ENCODE measurements around the gene ACSS3.

ACSS3 gene

GRCh38 chr12:81083018-81083417, 5.1 kb downstream of the ACSS3 start:
- no peak for DNase-seq (ENCODE audit: low read depth)
- no peak for TF ChIP-seq CTCF (IDR thresholded peaks at IDR 0.05; ENCODE audit: insufficient read depth, low read depth, low read length, missing control alignments)
- H3K4me3 ChIP-seq (ENCODE audit: low read length) = no peak overlapping the region

GRCh38 chr12:81083906-81084513, 6.1 kb downstream of the ACSS3 start:
- H3K4me3 ChIP-seq (ENCODE audit: low read length) = no peak overlapping the region
- DNase-seq (ENCODE audit: low read depth) = no peak
- TF ChIP-seq CTCF (IDR thresholded peaks at IDR 0.05; ENCODE audit: insufficient read depth, low read depth, low read length, missing control alignments) = no peak

- DNase-seq (ENCODE audit: low read depth) = no peak
- no peak overlapping the region for H3K4me3 ChIP-seq (ENCODE audit: low read length)
- no peak for TF ChIP-seq CTCF (IDR thresholded peaks at IDR 0.05; ENCODE audit: insufficient read depth, low read depth, low read length, missing control alignments)
These were observed 7.0 kb downstream of the ACSS3 start for GRCh38 chr12:81084811-81085350.

- no peak overlapping the region for H3K4me3 ChIP-seq (ENCODE audit: low read length)
- DNase-seq (ENCODE audit: low read depth) = no peak
- no peak for TF ChIP-seq CTCF (IDR thresholded peaks at IDR 0.05; ENCODE audit: insufficient read depth, low read depth, low read length, missing control alignments)
These were observed 8.0 kb downstream of the ACSS3 start for GRCh38 chr12:81085832-81086231.

- no peak for TF ChIP-seq CTCF (IDR thresholded peaks at IDR 0.05; ENCODE audit: insufficient read depth, low read depth, low read length, missing control alignments)
- DNase-seq (ENCODE audit: low read depth) = peak; percentile 9
- no peak overlapping the region for H3K4me3 ChIP-seq (ENCODE audit: low read length)
These were observed 8.5 kb downstream of the ACSS3 start for GRCh38 chr12:81086342-81086741.

GRCh38 chr12:81088221-81088620, 10.3 kb downstream of the ACSS3 start:
- no peak for TF ChIP-seq CTCF (IDR thresholded peaks at IDR 0.05; ENCODE audit: insufficient read depth, low read depth, low read length, missing control alignments)
- H3K4me3 ChIP-seq (ENCODE audit: low read length) = no peak overlapping the region
- DNase-seq (ENCODE audit: low read depth) = no peak

GRCh38 chr12:81089412-81089811, 11.5 kb downstream of the ACSS3 start:
- no peak for TF ChIP-seq CTCF (IDR thresholded peaks at IDR 0.05; ENCODE audit: insufficient read depth, low read depth, low read length, missing control alignments)

More at GRCh38 chr12:81089412-81089811, 11.5 kb downstream of the ACSS3 start:
- DNase-seq (ENCODE audit: low read depth) = peak; percentile 2
- H3K4me3 ChIP-seq (ENCODE audit: low read length) = no peak overlapping the region

All from epithelial cell of esophagus (primary cell).